OCI-LY3 (cell line): Measurements from ENCODE around the gene PLEKHH2.

Experiments used
- H2AFZ ChIP-seq: fragments of 200-600, 300-600 bp; shearing (Covaris generic); 2 replicates; pipeline ENCODE4 v1.6.0; 2014; ENCODE audit warnings: antibody characterized with exemption, low read depth, low read length
- H3K27ac ChIP-seq: fragments of 200-600, 300-600 bp; sonication (generic); 2 replicates; pipeline ENCODE4 v1.5.1; 2014; ENCODE audit warnings: mild to moderate bottlenecking, low read length, moderate library complexity, mixed read lengths
- H3K27me3 ChIP-seq: fragments of 200-600, 300-600 bp; sonication (generic); 2 replicates; pipeline ENCODE4 v1.6.1; 2014; ENCODE audit warnings: low read depth, low read length, mixed read lengths
- H3K36me3 ChIP-seq: fragments of 200-600, 300-600 bp; sonication (generic); replicated peaks from 2 replicates; pipeline ENCODE3; 2014; ENCODE audit warnings: low read depth, low read length, mixed read lengths
- H3K4me1 ChIP-seq: fragments of 300-600, 200-600 bp; sonication (generic); 2 replicates; pipeline ENCODE4 v1.6.1; 2014; ENCODE audit warnings: low read length, mixed read lengths
- H3K4me2 ChIP-seq: fragments of 200-600, 300-600 bp; sonication (generic); 2 replicates; pipeline ENCODE4 v1.6.1; 2014; ENCODE audit warnings: low read length, mixed read lengths
- H3K4me3 ChIP-seq: fragments of 300-600, 200-600 bp; sonication (generic); 2 replicates; pipeline ENCODE4 v1.5.1; 2014; ENCODE audit warnings: antibody characterized with exemption, mild to moderate bottlenecking, low read length, moderate library complexity
- H3K79me2 ChIP-seq: fragments of 300-600, 200-600 bp; shearing (Covaris generic); 2 replicates; pipeline ENCODE4 v1.6.1; 2014; ENCODE audit warnings: mild to moderate bottlenecking, low read length, mixed read lengths
- H3K9ac ChIP-seq: fragments of 300-600, 200-600 bp; shearing (Covaris generic); 2 replicates; pipeline ENCODE4 v1.6.0; 2014; ENCODE audit warnings: mild to moderate bottlenecking, low read length, moderate library complexity
- H3K9me3 ChIP-seq: fragments of 200-600, 300-600 bp; shearing (Covaris generic); 2 replicates; pipeline ENCODE4 v1.6.1; 2014; ENCODE audit warnings: low read length, mixed read lengths; ENCODE audit not compliant: insufficient read depth
- H4K20me1 ChIP-seq: fragments of 200-600, 300-600 bp; sonication (generic); 2 replicates; pipeline ENCODE4 v1.6.1; 2016; ENCODE audit warnings: low read length, mixed read lengths; ENCODE audit not compliant: insufficient read depth
- EZH2phosphoT487 ChIP-seq: fragments of 200-600 bp; shearing (Covaris generic); IDR thresholded peaks from 2 replicates; pipeline ENCODE4 v1.6.1; 2018; ENCODE audit warnings: antibody characterized with exemption, mixed run types, low read depth
- TF ChIP-seq, protein P1 (sequence below): fragments of 200-600, 300-600 bp; sonication (generic); IDR thresholded peaks from 2 replicates; pipeline ENCODE4 v1.5.1; 2014; ENCODE audit warnings: antibody characterized with exemption, low read length, low read depth

Gene PLEKHH2

DNA sequence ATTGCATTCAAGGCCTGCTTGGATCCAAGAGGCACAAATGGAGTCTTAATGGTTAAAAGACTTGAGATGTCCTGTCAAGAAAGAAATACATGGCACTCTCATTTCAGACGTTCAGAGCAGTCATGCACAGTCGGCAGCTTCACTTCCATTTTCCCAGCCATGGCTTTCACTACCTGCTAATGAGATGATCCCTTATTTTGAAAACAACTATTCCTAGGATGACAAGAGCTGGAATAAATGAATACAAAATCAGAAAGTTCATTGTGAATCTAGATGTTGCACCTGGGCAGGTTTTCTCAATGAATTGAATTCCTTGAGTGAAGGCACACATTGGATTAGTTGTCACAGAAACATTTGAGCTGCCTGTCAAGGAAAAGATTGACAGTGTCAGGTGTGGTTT is 175.9 kb downstream of the PLEKHH2 start:
- Histone ChIP-seq H3K27ac (no peak overlapping the region), H3K9ac (no peak overlapping the region), H3K27me3 (no peaks in the 10 kb centered on the region), H3K36me3 (no peaks in the 10 kb centered on the region), H3K4me2 (no peak overlapping the region), H3K4me3 (no peak overlapping the region), H4K20me1 (no peaks in the 10 kb centered on the region), H3K79me2 (no peaks in the 10 kb centered on the region), H2AFZ (no peak overlapping the region), H3K9me3 (no peaks in the 10 kb centered on the region), H3K4me1 (no peaks in the 10 kb centered on the region)
- no peak for TF ChIP-seq EZH2phosphoT487
- TF ChIP-seq, protein P1, sequence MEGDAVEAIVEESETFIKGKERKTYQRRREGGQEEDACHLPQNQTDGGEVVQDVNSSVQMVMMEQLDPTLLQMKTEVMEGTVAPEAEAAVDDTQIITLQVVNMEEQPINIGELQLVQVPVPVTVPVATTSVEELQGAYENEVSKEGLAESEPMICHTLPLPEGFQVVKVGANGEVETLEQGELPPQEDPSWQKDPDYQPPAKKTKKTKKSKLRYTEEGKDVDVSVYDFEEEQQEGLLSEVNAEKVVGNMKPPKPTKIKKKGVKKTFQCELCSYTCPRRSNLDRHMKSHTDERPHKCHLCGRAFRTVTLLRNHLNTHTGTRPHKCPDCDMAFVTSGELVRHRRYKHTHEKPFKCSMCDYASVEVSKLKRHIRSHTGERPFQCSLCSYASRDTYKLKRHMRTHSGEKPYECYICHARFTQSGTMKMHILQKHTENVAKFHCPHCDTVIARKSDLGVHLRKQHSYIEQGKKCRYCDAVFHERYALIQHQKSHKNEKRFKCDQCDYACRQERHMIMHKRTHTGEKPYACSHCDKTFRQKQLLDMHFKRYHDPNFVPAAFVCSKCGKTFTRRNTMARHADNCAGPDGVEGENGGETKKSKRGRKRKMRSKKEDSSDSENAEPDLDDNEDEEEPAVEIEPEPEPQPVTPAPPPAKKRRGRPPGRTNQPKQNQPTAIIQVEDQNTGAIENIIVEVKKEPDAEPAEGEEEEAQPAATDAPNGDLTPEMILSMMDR: no peak

DNA sequence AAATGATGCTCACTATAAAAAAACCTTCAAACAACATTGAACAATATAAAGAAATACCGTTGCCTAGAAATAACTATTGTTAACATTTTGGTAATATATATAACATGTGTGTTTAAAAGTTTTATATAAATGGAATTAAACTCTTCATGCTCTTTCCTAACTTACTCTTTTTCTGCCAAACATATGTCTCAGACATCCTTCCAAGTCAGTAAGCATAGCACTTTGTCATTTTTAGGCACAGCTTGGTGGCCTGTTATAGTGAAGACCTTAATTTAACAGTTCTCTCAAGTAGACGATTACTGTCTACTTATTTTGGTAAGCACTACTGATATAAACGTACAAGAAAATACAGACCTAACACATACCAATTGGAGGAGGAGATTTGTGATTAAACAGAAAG is 177.7 kb downstream of the PLEKHH2 start:
- Histone ChIP-seq H3K27ac (no peak overlapping the region), H3K9ac (no peak overlapping the region), H3K79me2 (no peaks in the 10 kb centered on the region), H3K4me2 (no peak overlapping the region), H3K9me3 (no peaks in the 10 kb centered on the region), H2AFZ (no peak overlapping the region), H4K20me1 (no peaks in the 10 kb centered on the region), H3K27me3 (no peaks in the 10 kb centered on the region), H3K36me3 (no peaks in the 10 kb centered on the region), H3K4me1 (peaks cover 8% of the 10 kb centered on the region), H3K4me3 (no peak overlapping the region)
- TF ChIP-seq EZH2phosphoT487: no peak
- TF ChIP-seq, protein P1: no peak
